ENCODE data around the gene NKX1-1.

GRCh38 chr4:1403591-1404572, 2.4 kb downstream of the NKX1-1 start:
- TF ChIP-seq CTCF (IDR thresholded peaks at IDR 0.05; ENCODE audit: low read depth, low read length) (no peak), POLR2A (IDR thresholded peaks at IDR 0.05; ENCODE audit: extremely low read depth, insufficient read length) (no peak), MYC (IDR thresholded peaks at IDR 0.05; ENCODE audit: low read depth, low read length) (no peak)
- TF ChIP-seq, protein P1, sequence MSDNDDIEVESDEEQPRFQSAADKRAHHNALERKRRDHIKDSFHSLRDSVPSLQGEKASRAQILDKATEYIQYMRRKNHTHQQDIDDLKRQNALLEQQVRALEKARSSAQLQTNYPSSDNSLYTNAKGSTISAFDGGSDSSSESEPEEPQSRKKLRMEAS (IDR thresholded peaks at IDR 0.05; ENCODE audit: low read depth, low read length) = no peak
